WTC11 (cell line): ENCODE measurements around the gene IFI27L2. TPM values are rescaled to one million over a fixed set of nuclear protein-coding genes. Genes with fewer than 3 reads are reported as not detected.
"Not testable (repeated sequence)": the region's sequence is repeated elsewhere in the genome, so short reads cannot be mapped to it uniquely, and the experiment has no call there.

ENCODE experiments used
- ATAC-seq: fragments of 200-7000 bp; cut with Tn5 transposase; 2 replicates; pipeline ENCODE4 v1.10.0; 2021; ENCODE audit warnings: mild to moderate bottlenecking, moderate library complexity
- CTCF ChIA-PET: fragments of 300-600 bp; sonication (Branson Sonifier 250); formaldehyde crosslinking; loops from one replicate; lab custom pipeline; 2021; ENCODE audit warnings: antibody characterized with exemption; lab: Charles Lee
- POLR2A ChIA-PET: fragments of 350-600 bp; sonication (Branson Sonifier 250); formaldehyde crosslinking; loops from one replicate; lab custom pipeline; 2021; ENCODE audit warnings: antibody characterized with exemption; lab: Charles Lee
- DNase-seq: peaks from one replicate; pipeline ENCODE4 v3.0.0; 2021; ENCODE audit warnings: low spot score
- H3K27ac Mint-ChIP-seq: 2 replicates; pipeline ENCODE4 v1.8.0; 2021; ENCODE audit warnings: mixed read lengths
- H3K27me3 Mint-ChIP-seq: 2 replicates; pipeline ENCODE4 v1.8.0; 2021; ENCODE audit warnings: low read depth, mild to moderate bottlenecking, moderate library complexity, mixed read lengths
- H3K36me3 Mint-ChIP-seq: 2 replicates; pipeline ENCODE4 v1.8.0; 2021; ENCODE audit warnings: mixed read lengths
- H3K4me1 Mint-ChIP-seq: 2 replicates; pipeline ENCODE4 v1.8.0; 2022; ENCODE audit warnings: mixed read lengths
- H3K4me3 Mint-ChIP-seq: 2 replicates; pipeline ENCODE4 v1.8.0; 2021; ENCODE audit warnings: mild to moderate bottlenecking, moderate library complexity, mixed read lengths
- H3K9me3 Mint-ChIP-seq: 2 replicates; pipeline ENCODE4 v1.8.0; 2021; ENCODE audit warnings: mixed read lengths
- E2F5 ChIP-seq: sonication (generic); formaldehyde crosslinking; IDR thresholded peaks from 2 replicates; pipeline ENCODE4 v1.8.1; 2022; ENCODE audit warnings: mild to moderate bottlenecking, moderate library complexity, missing genetic modification reagents
- ELF4 ChIP-seq: sonication (generic); formaldehyde crosslinking; IDR thresholded peaks from 2 replicates; pipeline ENCODE4 v1.8.1; 2022; ENCODE audit warnings: low read depth, mild to moderate bottlenecking, moderate library complexity, missing genetic modification reagents
- EMX1 ChIP-seq: fragments of 250-450 bp; sonication (Bioruptor Pico); IDR thresholded peaks from 2 replicates; pipeline ENCODE4 v1.8.0; 2021; ENCODE audit warnings: mild to moderate bottlenecking
- FOXK1 ChIP-seq: sonication (generic); formaldehyde crosslinking; IDR thresholded peaks from 2 replicates; pipeline ENCODE4 v1.8.0; 2022; ENCODE audit warnings: mild to moderate bottlenecking, moderate library complexity, missing genetic modification reagents
- FOXP1 ChIP-seq: sonication (generic); formaldehyde crosslinking; IDR thresholded peaks from 2 replicates; pipeline ENCODE4 v1.8.0; 2022; ENCODE audit warnings: missing genetic modification reagents, mild to moderate bottlenecking, moderate library complexity, borderline replicate concordance
- GRHL2 ChIP-seq: fragments of 250-450 bp; sonication (Bioruptor Pico); IDR thresholded peaks from 2 replicates; pipeline ENCODE4 v1.8.0; 2022; ENCODE audit warnings: mild to moderate bottlenecking, moderate library complexity; ENCODE audit not compliant: insufficient replicate concordance, severe bottlenecking
- GTF2I ChIP-seq: fragments of 250-450 bp; sonication (Bioruptor Pico); conservative IDR thresholded peaks from 2 replicates; pipeline ENCODE4 v1.4.0; 2021; ENCODE audit warnings: mild to moderate bottlenecking
- IRF2 ChIP-seq: sonication (generic); formaldehyde crosslinking; IDR thresholded peaks from 2 replicates; pipeline ENCODE4 v1.8.0; 2022; ENCODE audit warnings: low read depth, missing genetic modification reagents, borderline replicate concordance
- JAZF1 ChIP-seq: fragments of 250-450 bp; sonication (Bioruptor Pico); IDR thresholded peaks from 2 replicates; pipeline ENCODE4 v1.9.0; 2021; ENCODE audit warnings: moderate library complexity, mild to moderate bottlenecking, inconsistent platforms
- KAT7 ChIP-seq: sonication (generic); formaldehyde crosslinking; IDR thresholded peaks from 2 replicates; pipeline ENCODE4 v1.8.1; 2023; ENCODE audit warnings: missing genetic modification reagents, mild to moderate bottlenecking, borderline replicate concordance
- MLX ChIP-seq: sonication (generic); formaldehyde crosslinking; IDR thresholded peaks from 2 replicates; pipeline ENCODE4 v1.8.1; 2023; ENCODE audit warnings: mild to moderate bottlenecking, missing genetic modification reagents, moderate library complexity
- NFATC4 ChIP-seq: fragments of 250-450 bp; sonication (Bioruptor Pico); IDR thresholded peaks from 2 replicates; pipeline ENCODE4 v1.9.0; 2021; ENCODE audit warnings: mild to moderate bottlenecking
- PRRX2 ChIP-seq: fragments of 250-450 bp; sonication (Bioruptor Pico); IDR thresholded peaks from 2 replicates; pipeline ENCODE4 v1.8.0; 2021; ENCODE audit warnings: mild to moderate bottlenecking
- RORB ChIP-seq: fragments of 250-450 bp; sonication (Bioruptor Pico); IDR thresholded peaks from 2 replicates; pipeline ENCODE4 v1.9.0; 2021; ENCODE audit warnings: mild to moderate bottlenecking
- SMAD4 ChIP-seq: sonication (generic); formaldehyde crosslinking; IDR thresholded peaks from 2 replicates; pipeline ENCODE4 v1.8.0; 2022; ENCODE audit warnings: mild to moderate bottlenecking, missing genetic modification reagents
- SP1 ChIP-seq: sonication (generic); formaldehyde crosslinking; conservative IDR thresholded peaks from 2 replicates; pipeline ENCODE4 v1.8.1; 2022; ENCODE audit warnings: missing genetic modification reagents
- TP53 ChIP-seq: sonication (generic); formaldehyde crosslinking; IDR thresholded peaks from 2 replicates; pipeline ENCODE4 v1.8.1; 2023; ENCODE audit warnings: mild to moderate bottlenecking, missing genetic modification reagents
- USF1 ChIP-seq: sonication (generic); formaldehyde crosslinking; IDR thresholded peaks from 2 replicates; pipeline ENCODE4 v1.8.0; 2022; ENCODE audit warnings: mild to moderate bottlenecking, missing genetic modification reagents
- ZNF263 ChIP-seq: sonication (generic); formaldehyde crosslinking; IDR thresholded peaks from 2 replicates; pipeline ENCODE4 v1.8.1; 2022; ENCODE audit warnings: low read depth, mild to moderate bottlenecking, moderate library complexity, missing genetic modification reagents
- ZNF317 ChIP-seq: sonication (generic); formaldehyde crosslinking; IDR thresholded peaks from 2 replicates; pipeline ENCODE4 v1.8.1; 2023; ENCODE audit warnings: low read depth, mild to moderate bottlenecking, moderate library complexity, missing genetic modification reagents, borderline replicate concordance
- ZNF423 ChIP-seq: fragments of 250-450 bp; sonication (Bioruptor Pico); IDR thresholded peaks from 2 replicates; pipeline ENCODE4 v2.1.2; 2022; ENCODE audit warnings: mild to moderate bottlenecking, moderate library complexity
- total RNA-seq: library from RNA; stranded (reverse); gene quantifications from 3 replicates; pipeline ENCODE4 v1.2.3, GENCODE V29; 2021
- TF ChIP-seq, protein P1 (sequence below): fragments of 250-450 bp; sonication (Bioruptor Pico); IDR thresholded peaks from 2 replicates; pipeline ENCODE4 v1.9.0; 2021; ENCODE audit warnings: moderate library complexity, mild to moderate bottlenecking, inconsistent platforms, borderline replicate concordance

Gene IFI27L2
- total RNA-seq, 1 experiment from 2014 or later, result 22.1 TPM

DNA sequence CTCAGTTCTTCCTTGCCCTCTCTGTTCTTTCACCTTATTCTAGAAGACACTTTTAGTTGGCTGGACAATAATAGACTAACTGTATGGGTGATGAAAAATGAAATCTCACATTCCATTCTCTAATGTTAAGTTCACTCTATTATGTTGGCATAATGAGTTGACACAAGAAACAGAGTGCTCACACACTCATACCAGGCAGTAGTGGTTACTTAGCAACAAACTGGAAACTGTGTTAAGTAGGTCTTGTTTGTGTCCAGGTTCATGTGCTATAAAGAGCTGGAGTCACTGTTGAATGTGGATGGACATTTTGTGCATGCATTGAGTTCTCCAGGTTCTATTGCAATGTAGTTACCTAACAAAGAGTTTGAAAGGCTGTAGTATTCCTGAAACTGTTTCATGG lies 27.8 kb upstream of the IFI27L2 start:
- ATAC-seq, result no peak
- H3K36me3 Mint-ChIP-seq, result peaks cover 9% of the 10 kb centered on the region
- no peaks in the 10 kb centered on the region; the same call in none of the 2 replicates for H3K27me3 Mint-ChIP-seq
- H3K9me3 Mint-ChIP-seq, result peaks cover 30% of the 10 kb centered on the region
- ChIA-PET POLR2A (no interaction called here), CTCF (no interaction called here)
- H3K27ac Mint-ChIP-seq, result no peak overlapping the region
- TF ChIP-seq SP1, result no peak
- TF ChIP-seq SMAD4 (CRISPR knock-in tag), result no peak
- no peak for TF ChIP-seq ZNF423 (CRISPR knock-in tag)
- TF ChIP-seq IRF2 (CRISPR knock-in tag), result no peak
- TF ChIP-seq MLX (CRISPR knock-in tag), result no peak
- TF ChIP-seq ZNF263 (CRISPR knock-in tag), result no peak
- TF ChIP-seq USF1 (CRISPR knock-in tag), result no peak
- TF ChIP-seq FOXP1 (CRISPR knock-in tag), result no peak
- no peak for DNase-seq
- no peak overlapping the region for H3K4me3 Mint-ChIP-seq
- no peaks in the 10 kb centered on the region for H3K4me1 Mint-ChIP-seq

GRCh38 chr14:94156143-94156542 lies 26.7 kb upstream of the IFI27L2 start:
- peaks cover 30% of the 10 kb centered on the region for H3K9me3 Mint-ChIP-seq

GRCh38 chr14:94153750-94154342 lies 24.4 kb upstream of the IFI27L2 start:
- H3K4me1 Mint-ChIP-seq, result no peaks in the 10 kb centered on the region
- TF ChIP-seq GTF2I (CRISPR knock-in tag), result no peak
- no peak for TF ChIP-seq TP53 (CRISPR knock-in tag)
- TF ChIP-seq E2F5 (CRISPR knock-in tag), result no peak
- no peak for TF ChIP-seq PRRX2 (CRISPR knock-in tag)
- TF ChIP-seq GRHL2 (CRISPR knock-in tag), result no peak
- TF ChIP-seq, protein P1, sequence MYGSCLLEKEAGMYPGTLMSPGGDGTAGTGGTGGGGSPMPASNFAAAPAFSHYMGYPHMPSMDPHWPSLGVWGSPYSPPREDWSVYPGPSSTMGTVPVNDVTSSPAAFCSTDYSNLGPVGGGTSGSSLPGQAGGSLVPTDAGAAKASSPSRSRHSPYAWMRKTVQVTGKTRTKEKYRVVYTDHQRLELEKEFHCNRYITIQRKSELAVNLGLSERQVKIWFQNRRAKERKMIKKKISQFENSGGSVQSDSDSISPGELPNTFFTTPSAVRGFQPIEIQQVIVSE, result no peak
- TF ChIP-seq ZNF317 (CRISPR knock-in tag), result no peak
- no peak for TF ChIP-seq RORB
- no peak for TF ChIP-seq NFATC4 (CRISPR knock-in tag)
- no peak for TF ChIP-seq ELF4 (CRISPR knock-in tag)
- no peak for TF ChIP-seq FOXK1 (CRISPR knock-in tag)
- TF ChIP-seq JAZF1 (CRISPR knock-in tag), result no peak
- no peak for TF ChIP-seq EMX1 (CRISPR knock-in tag)
- no peak for TF ChIP-seq KAT7 (CRISPR knock-in tag)
- POLR2A ChIA-PET, result no interaction called here
- H3K4me3 Mint-ChIP-seq, result no peak overlapping the region
- peaks cover 9% of the 10 kb centered on the region for H3K36me3 Mint-ChIP-seq
- DNase-seq (no peak), ATAC-seq (no peak)
- CTCF ChIA-PET, result interaction anchor here (1.8 kb wide), 1 partner anchor 17 kb away, joined by 5 read pairs; no protein-coding TSS in a partner anchor
- peaks cover 30% of the 10 kb centered on the region for H3K9me3 Mint-ChIP-seq
- no peak overlapping the region for H3K27ac Mint-ChIP-seq
- peaks cover 3% of the 10 kb centered on the region for H3K27me3 Mint-ChIP-seq

More at GRCh38 chr14:94156143-94156542, 26.7 kb upstream of the IFI27L2 start:
- ATAC-seq, H3K27ac Mint-ChIP-seq, H3K36me3 Mint-ChIP-seq, H3K4me1 Mint-ChIP-seq, H3K27me3 Mint-ChIP-seq, H3K4me3 Mint-ChIP-seq, POLR2A ChIA-PET, CTCF ChIA-PET, DNase-seq: not testable (repeated sequence)
